Adrenal gland (tissue), 5 donors: Measurements from ENCODE around the gene FSTL5.

ENCODE experiments used
- POLR2A ChIP-seq, 2 donors: fragments of 450-650 bp; IDR thresholded peaks; one replicate each; pipeline ENCODE4 v1.6.1; 2017; ENCODE audit warnings: antibody characterized with exemption in 2 of 2, mild to moderate bottlenecking in 2 of 2, moderate library complexity in 1 of 2
- TF ChIP-seq, protein P1 (sequence below), 6 experiments: fragments of 450-650 bp in 4 of 6; fragments of 200-600 bp in 2 of 6; sonication (generic) in 1 of 6; IDR thresholded peaks; 1 replicate in 5 of 6; 2 replicates in 1 of 6; pipeline versions ENCODE4 v1.5.1 to v1.8.0; 2016 to 2021; ENCODE audit warnings: antibody characterized with exemption in 6 of 6, mild to moderate bottlenecking in 2 of 6, moderate library complexity in 1 of 6
- donor health status: DM: no; HTN: no; CAD: no.

DNA sequence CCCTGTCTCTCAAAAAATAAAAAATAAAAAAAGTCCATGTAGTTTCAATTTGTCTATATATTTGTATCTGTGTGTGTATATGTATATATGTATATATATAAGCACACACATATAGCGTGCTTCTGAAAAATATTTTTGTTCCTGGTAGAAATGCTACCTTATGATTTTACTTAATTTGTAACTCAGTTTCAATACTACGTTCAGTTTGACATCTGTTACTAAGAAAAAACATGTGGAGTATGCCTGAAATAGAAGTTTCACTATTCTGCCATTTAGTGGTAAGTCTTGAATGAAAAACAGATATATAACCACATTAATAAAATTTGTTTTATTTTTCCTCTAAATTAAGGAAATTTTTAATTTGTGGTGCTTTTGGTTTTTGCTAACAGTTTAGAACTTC, 14.2 kb downstream of the FSTL5 start:
- TF ChIP-seq, protein P1, sequence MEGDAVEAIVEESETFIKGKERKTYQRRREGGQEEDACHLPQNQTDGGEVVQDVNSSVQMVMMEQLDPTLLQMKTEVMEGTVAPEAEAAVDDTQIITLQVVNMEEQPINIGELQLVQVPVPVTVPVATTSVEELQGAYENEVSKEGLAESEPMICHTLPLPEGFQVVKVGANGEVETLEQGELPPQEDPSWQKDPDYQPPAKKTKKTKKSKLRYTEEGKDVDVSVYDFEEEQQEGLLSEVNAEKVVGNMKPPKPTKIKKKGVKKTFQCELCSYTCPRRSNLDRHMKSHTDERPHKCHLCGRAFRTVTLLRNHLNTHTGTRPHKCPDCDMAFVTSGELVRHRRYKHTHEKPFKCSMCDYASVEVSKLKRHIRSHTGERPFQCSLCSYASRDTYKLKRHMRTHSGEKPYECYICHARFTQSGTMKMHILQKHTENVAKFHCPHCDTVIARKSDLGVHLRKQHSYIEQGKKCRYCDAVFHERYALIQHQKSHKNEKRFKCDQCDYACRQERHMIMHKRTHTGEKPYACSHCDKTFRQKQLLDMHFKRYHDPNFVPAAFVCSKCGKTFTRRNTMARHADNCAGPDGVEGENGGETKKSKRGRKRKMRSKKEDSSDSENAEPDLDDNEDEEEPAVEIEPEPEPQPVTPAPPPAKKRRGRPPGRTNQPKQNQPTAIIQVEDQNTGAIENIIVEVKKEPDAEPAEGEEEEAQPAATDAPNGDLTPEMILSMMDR (IDR thresholded peaks at IDR 0.05), result no peak
- TF ChIP-seq POLR2A (IDR thresholded peaks at IDR 0.05), result no peak
